ENCODE data around the gene TACR1.
A peak's percentile ranks its signal among the peaks of the same experiment; 100 is the strongest.

TACR1 gene

DNA sequence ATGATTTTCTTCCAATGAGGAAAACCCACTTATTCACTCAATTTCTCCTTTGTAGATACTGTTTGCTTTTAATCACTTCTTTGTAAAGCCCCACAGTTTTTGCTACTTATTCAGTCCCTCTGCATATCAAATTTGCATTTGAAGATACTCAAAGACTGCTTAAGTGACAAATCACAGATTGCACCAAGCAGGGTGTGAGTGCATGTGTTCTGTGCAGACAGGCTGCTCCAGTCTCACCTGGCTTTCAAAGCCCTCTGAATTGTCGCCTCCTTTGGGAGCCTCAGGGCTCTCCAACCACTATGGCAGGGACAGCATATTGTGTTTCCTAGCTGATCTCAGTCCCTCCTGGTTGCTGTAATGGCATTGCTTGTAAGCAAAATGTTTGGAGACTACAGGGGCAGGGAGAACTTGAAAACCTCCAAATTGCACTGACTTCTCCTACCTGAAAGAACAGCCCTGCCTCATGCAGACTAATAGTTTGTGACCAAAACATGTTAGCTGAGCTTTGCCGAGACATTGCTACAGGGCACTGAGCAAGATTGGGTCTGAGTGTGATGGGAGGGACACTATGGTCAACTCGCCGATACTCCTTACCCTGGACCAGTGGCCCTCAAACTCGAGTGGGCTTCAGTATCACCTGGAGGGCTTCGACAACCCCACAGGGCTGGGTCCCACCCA, 144.0 kb downstream of the TACR1 start:
- Histone ChIP-seq H3K36me3 (ENCODE audit: low read depth) (no peaks in the 10 kb centered on the region), H3K4me3 (ENCODE audit: severe bottlenecking) (no peak overlapping the region), H3K4me1 (ENCODE audit: insufficient read depth, poor library complexity, severe bottlenecking) (no peaks in the 10 kb centered on the region), H3K9me3 (ENCODE audit: severe bottlenecking) (no peaks in the 10 kb centered on the region), H3K27ac (ENCODE audit: poor library complexity, severe bottlenecking) (no peak overlapping the region), H3K27me3 (ENCODE audit: insufficient read depth, poor library complexity, severe bottlenecking) (no peaks in the 10 kb centered on the region)
- no peak for DNase-seq (ENCODE audit: low spot score)
- ATAC-seq (ENCODE audit: low read depth) = no peak
- no peak for TF ChIP-seq CTCF (IDR thresholded peaks at IDR 0.05; ENCODE audit: poor library complexity, severe bottlenecking)

- Histone ChIP-seq H3K9me3 (ENCODE audit: severe bottlenecking) (no peaks in the 10 kb centered on the region), H3K27ac (ENCODE audit: poor library complexity, severe bottlenecking) (no peak overlapping the region), H3K27me3 (ENCODE audit: insufficient read depth, poor library complexity, severe bottlenecking) (no peaks in the 10 kb centered on the region), H3K4me3 (ENCODE audit: severe bottlenecking) (no peak overlapping the region), H3K4me1 (ENCODE audit: insufficient read depth, poor library complexity, severe bottlenecking) (no peaks in the 10 kb centered on the region), H3K36me3 (ENCODE audit: low read depth) (no peaks in the 10 kb centered on the region)
- TF ChIP-seq CTCF (IDR thresholded peaks at IDR 0.05; ENCODE audit: poor library complexity, severe bottlenecking) = no peak
- no peak for DNase-seq (ENCODE audit: low spot score)
- no peak for ATAC-seq (ENCODE audit: low read depth)
Measured at GRCh38 chr2:75054296-75054695, 145.0 kb downstream of the TACR1 start.

DNA sequence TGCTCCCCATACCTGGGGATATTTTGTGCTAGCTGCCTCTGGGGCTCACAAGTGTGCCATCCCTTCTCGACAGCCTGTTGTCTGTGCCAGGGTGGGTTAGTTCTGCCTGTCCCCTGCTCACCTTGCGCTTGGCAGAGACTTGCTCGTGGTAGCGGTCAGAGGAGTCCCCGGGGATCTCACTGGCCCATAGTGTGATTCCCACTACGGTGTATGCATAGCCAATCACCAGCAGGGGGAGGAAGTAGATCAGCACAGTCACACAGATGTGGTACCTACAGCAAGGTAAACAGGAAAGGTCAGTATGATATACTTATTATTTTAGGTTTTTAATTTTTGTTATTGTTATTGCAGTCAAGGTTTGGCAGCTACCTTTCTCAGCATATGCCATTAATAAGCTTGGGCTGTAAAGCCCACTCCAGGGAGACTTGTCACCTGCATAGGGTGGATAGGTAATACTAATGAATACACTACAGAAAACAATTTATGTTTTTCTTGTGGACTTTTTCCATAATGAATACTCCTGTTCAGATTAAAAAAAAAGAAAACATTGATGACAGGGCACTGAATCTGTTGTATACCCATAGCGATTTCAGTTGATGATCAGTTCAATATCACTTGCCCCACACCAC, 145.7 kb downstream of the TACR1 start:
- Histone ChIP-seq H3K27ac (ENCODE audit: poor library complexity, severe bottlenecking) (no peak overlapping the region), H3K9me3 (ENCODE audit: severe bottlenecking) (no peaks in the 10 kb centered on the region), H3K4me3 (ENCODE audit: severe bottlenecking) (no peak overlapping the region), H3K36me3 (ENCODE audit: low read depth) (no peaks in the 10 kb centered on the region), H3K27me3 (ENCODE audit: insufficient read depth, poor library complexity, severe bottlenecking) (no peaks in the 10 kb centered on the region), H3K4me1 (ENCODE audit: insufficient read depth, poor library complexity, severe bottlenecking) (no peaks in the 10 kb centered on the region)
- DNase-seq (ENCODE audit: low spot score) (no peak), ATAC-seq (ENCODE audit: low read depth) (peak; percentile 98)
- TF ChIP-seq CTCF (IDR thresholded peaks at IDR 0.05; ENCODE audit: poor library complexity, severe bottlenecking) = peak; percentile 77

DNA sequence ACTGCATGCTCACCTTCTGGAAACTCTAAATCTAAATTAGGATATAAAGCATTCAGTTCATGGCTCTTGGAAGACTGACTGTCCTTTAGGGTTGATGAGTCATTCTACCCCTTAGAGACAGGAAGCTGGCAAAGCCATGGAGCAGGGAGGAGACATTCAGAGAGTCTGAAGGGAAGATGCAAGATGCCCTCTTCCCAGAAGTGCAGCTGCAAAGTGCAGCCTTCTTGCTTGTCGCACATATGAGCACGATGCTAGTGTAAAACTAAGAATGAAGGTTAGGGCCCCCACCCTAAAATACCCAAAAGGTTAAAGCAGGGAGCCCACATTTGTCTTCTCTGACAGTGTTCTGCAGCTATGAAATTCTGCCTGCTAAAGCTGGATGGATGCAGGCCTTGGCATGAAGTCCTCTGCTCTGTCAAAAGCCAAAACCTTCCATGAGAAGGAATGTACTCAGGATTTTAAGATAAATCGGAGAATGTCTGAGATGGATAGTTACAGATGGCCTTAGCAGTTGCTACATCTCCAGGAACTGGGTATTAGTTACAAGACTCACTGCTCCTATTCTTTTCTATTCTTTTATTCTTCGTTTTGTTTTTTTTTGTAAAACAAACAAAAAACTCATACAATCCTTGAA, 151.2 kb downstream of the TACR1 start:
- no peak for DNase-seq (ENCODE audit: low spot score)
- no peak for TF ChIP-seq CTCF (IDR thresholded peaks at IDR 0.05; ENCODE audit: poor library complexity, severe bottlenecking)
- Histone ChIP-seq H3K4me3 (ENCODE audit: severe bottlenecking) (no peak overlapping the region), H3K4me1 (ENCODE audit: insufficient read depth, poor library complexity, severe bottlenecking) (peaks cover 6% of the 10 kb centered on the region), H3K27ac (ENCODE audit: poor library complexity, severe bottlenecking) (no peak overlapping the region), H3K27me3 (ENCODE audit: insufficient read depth, poor library complexity, severe bottlenecking) (no peaks in the 10 kb centered on the region), H3K36me3 (ENCODE audit: low read depth) (no peaks in the 10 kb centered on the region), H3K9me3 (ENCODE audit: severe bottlenecking) (no peaks in the 10 kb centered on the region)
- peak; percentile 64; the same call in 2 of the 3 replicates for ATAC-seq (ENCODE audit: low read depth)
